GM12892 (cell line): ENCODE results near the gene GIPC2.

Experiments
- POLR2A ChIP-seq: IDR thresholded peaks from 2 replicates; pipeline ENCODE4 v1.6.1; 2011; ENCODE audit warnings: low read depth, low read length, control low read depth
- POLR2AphosphoS5 ChIP-seq: IDR thresholded peaks from 2 replicates; pipeline ENCODE4 v1.6.1; 2011; ENCODE audit warnings: low read depth, low read length, control low read depth
- TAF1 ChIP-seq: IDR thresholded peaks from 2 replicates; pipeline ENCODE4 v1.6.1; 2011; ENCODE audit warnings: low read depth, mild to moderate bottlenecking, control low read depth, low read length, borderline replicate concordance

DNA sequence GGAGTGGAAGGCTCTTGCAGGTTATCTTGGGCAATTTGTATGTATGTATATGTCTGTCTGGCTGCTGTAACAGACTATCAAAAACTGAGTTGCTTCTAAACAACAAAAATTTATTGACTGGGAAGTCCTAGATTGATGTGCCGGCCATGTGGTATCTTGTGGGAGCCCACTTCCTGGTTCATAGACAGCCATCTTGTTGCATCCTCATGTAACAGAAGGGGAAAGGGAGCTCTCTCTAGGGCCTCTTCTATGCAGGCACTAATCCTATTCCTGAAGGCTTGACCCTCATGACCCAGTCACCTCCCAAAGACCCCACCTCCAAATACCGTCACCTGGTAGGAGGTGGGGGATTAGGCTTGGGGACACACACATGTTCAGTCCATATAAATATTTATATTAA is 9.2 kb downstream of the GIPC2 start:
- TF ChIP-seq POLR2AphosphoS5 (no peak), POLR2A (no peak), TAF1 (no peak)
